K562 (cell line): ENCODE data around the gene CHCHD4. TPM values are rescaled to one million over a fixed set of nuclear protein-coding genes. Genes with fewer than 3 reads are reported as not detected.

Experiments used
- AFF4 ChIP-seq: sonication (generic); formaldehyde crosslinking; IDR thresholded peaks from 2 replicates; pipeline ENCODE4 v1.8.0; 2023; ENCODE audit warnings: mild to moderate bottlenecking, missing genetic modification reagents
- CREM ChIP-seq: IDR thresholded peaks from 2 replicates; pipeline ENCODE4 v1.6.1; 2014; ENCODE audit warnings: antibody characterized with exemption, low read depth
- EHMT2 ChIP-seq: fragments of 450-650 bp; IDR thresholded peaks from 2 replicates; pipeline ENCODE4 v1.6.1; 2018; ENCODE audit warnings: antibody characterized with exemption
- ESRRB ChIP-seq: fragments of 250-450 bp; sonication (Bioruptor Pico); IDR thresholded peaks from 2 replicates; pipeline ENCODE4 v1.5.0; 2020; ENCODE audit warnings: mild to moderate bottlenecking, moderate library complexity, borderline replicate concordance
- FOXK1 ChIP-seq: sonication (generic); formaldehyde crosslinking; IDR thresholded peaks from 2 replicates; pipeline ENCODE4 v1.8.0; 2022; ENCODE audit warnings: missing genetic modification reagents, mild to moderate bottlenecking, borderline replicate concordance
- FUS ChIP-seq: fragments of 200-400 bp; formaldehyde crosslinking; optimal IDR thresholded peaks from 2 replicates; pipeline ENCODE3; 2017; ENCODE audit warnings: low read depth, low read length
- KAT8 ChIP-seq: fragments of 450-650 bp; IDR thresholded peaks from 2 replicates; pipeline ENCODE4 v1.6.1; 2016; ENCODE audit warnings: low read depth, mild to moderate bottlenecking
- KDM5B ChIP-seq: fragments of 200-600 bp; sonication (generic); IDR thresholded peaks from 2 replicates; pipeline ENCODE4 v1.6.1; 2012; ENCODE audit warnings: low read depth, mild to moderate bottlenecking, moderate library complexity, low read length, control low read depth, inconsistent platforms; ENCODE audit not compliant: insufficient replicate concordance
- MAZ ChIP-seq, 2 experiments: fragments of 450-650 bp in 1 of 2; sonication (generic) in 1 of 2; formaldehyde crosslinking; IDR thresholded peaks in 1 of 2; conservative IDR thresholded peaks in 1 of 2; 2 replicates each; pipeline versions ENCODE4 v1.4.0 to v1.5.0; 2020; ENCODE audit warnings: mild to moderate bottlenecking in 1 of 2, missing genetic modification reagents in 1 of 2
- MECOM ChIP-seq: fragments of 250-450 bp; sonication (Bioruptor Pico); IDR thresholded peaks from 2 replicates; pipeline ENCODE4 v1.8.0; 2022; ENCODE audit warnings: inconsistent platforms
- MED1 ChIP-seq: sonication (generic); formaldehyde crosslinking; IDR thresholded peaks from 2 replicates; pipeline ENCODE4 v1.8.1; 2023; ENCODE audit warnings: missing genetic modification reagents, borderline replicate concordance
- MYC ChIP-seq, 2 experiments: fragments of 250-450 bp in 1 of 2; sonication (Bioruptor Pico) in 1 of 2; IDR thresholded peaks; 2 replicates each; pipeline versions ENCODE4 v1.5.1 to v1.6.1; 2012 to 2021; ENCODE audit warnings: low read depth in 2 of 2, borderline replicate concordance in 1 of 2, improper control_type of control experiment in 1 of 2, low read length in 1 of 2, mild to moderate bottlenecking in 1 of 2, moderate library complexity in 1 of 2
- NFRKB ChIP-seq: fragments of 450-650 bp; IDR thresholded peaks from 2 replicates; pipeline ENCODE4 v1.6.1; 2016; ENCODE audit warnings: low read depth
- NONO ChIP-seq, 2 experiments: fragments of 200-400 bp in 1 of 2; fragments of 450-650 bp in 1 of 2; formaldehyde crosslinking in 1 of 2; IDR thresholded peaks; 2 replicates each; pipeline ENCODE4 v1.6.1; 2017; ENCODE audit warnings: low read depth in 2 of 2, mild to moderate bottlenecking in 2 of 2, moderate library complexity in 2 of 2, low read length in 1 of 2
- SLC30A9 ChIP-seq: fragments of 250-450 bp; sonication (Bioruptor Pico); IDR thresholded peaks from 2 replicates; pipeline ENCODE4 v1.8.0; 2022; ENCODE audit warnings: mild to moderate bottlenecking, moderate library complexity
- SPI1 ChIP-seq: IDR thresholded peaks from 2 replicates; pipeline ENCODE4 v1.6.1; 2011; ENCODE audit warnings: low read depth, low read length, control low read depth, borderline replicate concordance
- U2AF2 ChIP-seq: fragments of 200-400 bp; formaldehyde crosslinking; optimal IDR thresholded peaks from 2 replicates; pipeline ENCODE3; 2017; ENCODE audit warnings: low read depth, mild to moderate bottlenecking, low read length
- ZBTB7A ChIP-seq: IDR thresholded peaks from 2 replicates; pipeline ENCODE4 v1.6.1; 2011; ENCODE audit warnings: low read depth, mild to moderate bottlenecking, low read length, moderate library complexity, borderline replicate concordance; ENCODE audit not compliant: control insufficient read depth
- ZHX1 ChIP-seq: fragments of 150-350 bp; conservative IDR thresholded peaks from 2 replicates; pipeline ENCODE4 v1.6.1; 2014; ENCODE audit warnings: low read length
- ZNF224 ChIP-seq: sonication (generic); formaldehyde crosslinking; IDR thresholded peaks from 2 replicates; pipeline ENCODE4 v1.8.0; 2022; ENCODE audit warnings: mild to moderate bottlenecking, missing genetic modification reagents
- ZNF586 ChIP-seq: fragments of 450-650 bp; formaldehyde crosslinking; conservative IDR thresholded peaks from 2 replicates; pipeline ENCODE4 v1.4.0; 2020; ENCODE audit warnings: mild to moderate bottlenecking, moderate library complexity
- polyA plus RNA-seq, 8 experiments: library from polyadenylated mRNA; depleted of rRNA in 4 of 8; stranded (reverse) in 5 of 8; unstranded in 3 of 8; fragments of >200 nt; fragmentation: Nextera tagmentation in 2 of 8; fragmentation: Illumina TruSeq in 1 of 8; extraction: Ambion mirVana in 2 of 8; extraction: Trizol in 1 of 8; gene quantifications; 2 replicates each; pipeline versions ENCODE4 v1.2.1 to v1.2.3, GENCODE V29; 2011 to 2014; ENCODE audit warnings: inconsistent platforms in 1 of 8, missing spikeins in 1 of 8
- total RNA-seq, 7 experiments: library from RNA; depleted of rRNA in 6 of 7; stranded (reverse); fragments of >200 nt in 6 of 7; fragmentation: Illumina TruSeq in 2 of 7; extraction: Trizol in 2 of 7; gene quantifications; 2 replicates each; pipeline versions ENCODE4 v1.2.1 to v1.2.3, GENCODE V29; 2011 to 2021; ENCODE audit warnings: low replicate concordance in 1 of 7

CHCHD4 gene
- total and polyA plus RNA-seq, 9 of the 15 experiments (the other 6 are each of a cell fraction or from before 2014, with no cell fraction given), result 55.4 to 225 (median 77.2) TPM

GRCh38 chr3:14125193-14126016 lies 735 bp upstream of the CHCHD4 start (continued):
- TF ChIP-seq AFF4 (CRISPR knock-in tag) (0 out of 2 replicates have a peak, but pooled peaks have one; percentile 39), KAT8 (no peak), NFRKB (no peak), SPI1 (peak; percentile 25; the same call in 1 of the 2 replicates), MAZ (CRISPR knock-in tag; conservative IDR thresholded peaks at IDR 0.05 in 1 of 2, IDR thresholded peaks at IDR 0.05 in 1 of 2) (peak; percentile 30 to 70; a peak in 2 of 4 replicates), MED1 (CRISPR knock-in tag) (no peak), ZHX1 (no peak), CREM (0 out of 2 replicates have a peak, but pooled peaks have one; percentile 9), ZNF224 (CRISPR knock-in tag) (no peak; the same call in 1 of the 2 replicates), MYC (IDR thresholded peaks at IDR 0.05; ENCODE audit: low read depth, low read length) (no peak), MYC (CRISPR knock-in tag; IDR thresholded peaks at IDR 0.05; ENCODE audit: borderline replicate concordance, low read depth) (peak; percentile 70; the same call in 1 of the 2 replicates), MECOM (CRISPR knock-in tag) (no peak), EHMT2 (peak; percentile 98), KDM5B (no peak), U2AF2 (no peak), ZNF586 (CRISPR knock-in tag) (no peak), ESRRB (CRISPR knock-in tag) (no peak), NONO (IDR thresholded peaks at IDR 0.05; ENCODE audit: low read depth in 2 of 2, low read length in 1 of 2) (no peak; a peak in 1 of 4 replicates), SLC30A9 (CRISPR knock-in tag) (no peak), FOXK1 (CRISPR knock-in tag) (peak; percentile 14; the same call in 1 of the 2 replicates), FUS (no peak), ZBTB7A (peak; percentile 17; the same call in 1 of the 2 replicates)
